GM21526 (cell line): ENCODE measurements around the gene SMARCB1.
A peak's percentile ranks its signal among the peaks of the same experiment; 100 is the strongest.
"Not testable (repeated sequence)": the region's sequence is repeated elsewhere in the genome, so short reads cannot be mapped to it uniquely, and the experiment has no call there.

Experiments
- ATAC-seq: cut with Tn5 transposase; IDR thresholded peaks from one replicate; pipeline ENCODE4 v1.9.1; 2021; ENCODE audit warnings: moderate library complexity; ENCODE audit not compliant: unreplicated experiment, low FRiP score

Gene SMARCB1

DNA sequence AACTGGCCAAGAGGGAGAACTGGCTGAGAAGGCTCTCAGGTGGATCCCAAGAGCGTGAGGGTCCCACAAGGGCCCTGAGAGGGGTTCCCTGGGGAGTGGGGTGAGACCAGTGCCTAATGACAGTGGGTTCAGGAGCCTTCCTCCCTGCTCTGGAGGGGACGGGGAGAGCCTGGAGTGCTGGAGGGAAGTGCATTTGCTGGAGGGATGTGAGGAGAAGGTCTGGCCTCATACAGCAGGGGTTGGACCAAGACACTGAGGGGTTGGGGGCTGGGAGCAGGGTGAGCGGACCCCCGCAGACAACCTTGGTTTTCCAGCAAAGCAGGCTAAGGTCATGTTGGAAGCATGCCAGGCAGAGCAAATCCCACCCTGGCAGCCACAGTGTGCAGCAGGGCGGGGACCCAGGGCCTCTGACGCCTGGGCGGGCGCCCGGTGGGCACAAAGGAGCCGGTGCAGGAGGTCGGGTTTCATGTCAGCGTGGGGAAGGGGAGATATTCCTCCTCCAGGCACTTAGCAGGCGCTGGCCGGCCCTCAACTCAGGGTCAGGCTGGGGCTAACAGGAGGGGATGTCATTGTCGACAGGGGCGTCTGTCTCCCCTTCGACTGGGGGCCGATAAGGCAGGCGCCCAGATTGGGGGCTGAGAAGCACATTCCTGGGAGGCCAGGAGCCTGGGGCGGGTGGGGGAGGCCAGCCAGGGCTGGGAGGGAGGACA lies 55.1 kb downstream of the SMARCB1 start:
- ATAC-seq, result no peak

DNA sequence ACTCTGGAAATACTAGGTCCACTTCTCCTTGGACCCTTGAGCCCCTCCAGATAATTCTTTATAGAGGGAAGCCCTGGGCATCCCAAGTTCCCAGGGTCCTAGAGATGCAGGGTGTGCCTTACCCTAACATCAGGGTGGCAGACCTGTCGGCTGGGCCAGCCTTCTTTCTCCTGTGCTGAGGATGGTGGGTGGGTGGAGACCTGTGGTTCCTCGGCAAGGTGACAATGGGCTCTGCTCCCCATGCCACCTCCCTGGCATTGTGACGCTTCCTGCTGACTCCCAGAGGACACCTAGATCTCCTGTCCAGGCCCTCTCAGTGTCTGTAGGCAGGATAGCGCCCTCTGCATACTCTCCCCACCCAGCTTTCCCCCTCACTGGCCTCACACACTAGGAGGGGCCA lies 55.8 kb downstream of the SMARCB1 start:
- no peak for ATAC-seq

GRCh38 chr22:23844739-23845202 lies 58.0 kb downstream of the SMARCB1 start:
- ATAC-seq, result no peak

DNA sequence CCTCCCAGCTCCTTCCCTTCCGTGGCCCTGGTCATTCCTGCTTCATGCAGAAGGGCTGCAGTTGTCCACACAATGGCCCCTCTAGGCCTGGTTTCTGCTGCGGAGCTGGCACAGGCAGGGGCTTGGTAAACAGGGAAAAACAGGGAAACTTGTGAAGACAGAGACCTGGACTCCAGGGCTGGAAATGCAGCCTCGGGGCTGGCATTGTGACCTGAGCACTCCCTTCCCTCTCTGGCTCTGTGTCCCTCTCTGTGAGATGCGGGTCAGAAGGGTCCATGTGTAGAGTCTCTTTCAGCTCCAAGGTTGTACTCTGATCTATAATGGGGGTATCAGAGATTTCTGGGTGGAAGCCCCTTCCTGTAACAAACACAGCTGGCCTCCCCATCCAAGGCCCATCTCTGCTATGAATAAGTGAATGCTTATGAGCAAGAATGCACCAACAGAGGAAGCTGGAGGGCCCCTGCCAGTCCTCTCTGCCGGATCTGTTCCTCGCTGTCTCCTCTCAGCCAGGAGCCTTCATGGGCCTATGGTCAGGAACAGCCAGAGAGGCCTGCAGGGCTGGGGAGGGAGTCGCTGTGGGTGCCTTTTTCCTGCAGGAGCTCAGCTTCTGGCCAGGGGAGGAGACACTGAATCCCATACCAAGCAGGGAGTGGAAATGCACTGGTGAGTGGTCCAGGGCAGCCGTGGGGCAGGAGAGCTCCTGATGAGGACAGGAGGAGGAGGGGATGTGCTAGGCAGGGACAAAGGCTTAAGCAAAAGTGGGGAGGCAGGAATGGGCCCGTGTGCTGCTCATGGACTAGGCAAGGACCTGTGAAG lies 58.7 kb downstream of the SMARCB1 start:
- no peak for ATAC-seq

DNA sequence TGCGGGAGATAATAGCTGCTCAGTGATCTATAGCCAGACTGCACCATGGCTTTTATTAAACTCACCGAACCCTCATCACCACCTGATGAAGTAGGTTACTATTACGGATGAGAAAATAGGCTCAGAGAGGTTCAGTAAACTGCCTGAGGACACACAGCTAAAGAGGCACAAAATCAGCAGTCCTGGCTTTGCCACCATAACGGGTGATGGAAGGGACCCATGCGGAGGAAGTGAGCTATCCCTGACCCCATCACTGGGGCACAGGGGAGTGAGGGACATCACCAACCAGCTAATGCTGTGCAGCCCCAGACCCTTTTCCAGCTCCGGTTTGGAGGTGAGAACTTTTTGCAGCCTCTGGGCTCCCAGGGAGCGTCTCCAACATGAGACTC lies 59.3 kb downstream of the SMARCB1 start:
- no peak for ATAC-seq

- ATAC-seq, result no peak
Observed at GRCh38 chr22:23847310-23847920, 60.6 kb downstream of the SMARCB1 start.

GRCh38 chr22:23847991-23848864 lies 61.5 kb downstream of the SMARCB1 start:
- no peak for ATAC-seq

DNA sequence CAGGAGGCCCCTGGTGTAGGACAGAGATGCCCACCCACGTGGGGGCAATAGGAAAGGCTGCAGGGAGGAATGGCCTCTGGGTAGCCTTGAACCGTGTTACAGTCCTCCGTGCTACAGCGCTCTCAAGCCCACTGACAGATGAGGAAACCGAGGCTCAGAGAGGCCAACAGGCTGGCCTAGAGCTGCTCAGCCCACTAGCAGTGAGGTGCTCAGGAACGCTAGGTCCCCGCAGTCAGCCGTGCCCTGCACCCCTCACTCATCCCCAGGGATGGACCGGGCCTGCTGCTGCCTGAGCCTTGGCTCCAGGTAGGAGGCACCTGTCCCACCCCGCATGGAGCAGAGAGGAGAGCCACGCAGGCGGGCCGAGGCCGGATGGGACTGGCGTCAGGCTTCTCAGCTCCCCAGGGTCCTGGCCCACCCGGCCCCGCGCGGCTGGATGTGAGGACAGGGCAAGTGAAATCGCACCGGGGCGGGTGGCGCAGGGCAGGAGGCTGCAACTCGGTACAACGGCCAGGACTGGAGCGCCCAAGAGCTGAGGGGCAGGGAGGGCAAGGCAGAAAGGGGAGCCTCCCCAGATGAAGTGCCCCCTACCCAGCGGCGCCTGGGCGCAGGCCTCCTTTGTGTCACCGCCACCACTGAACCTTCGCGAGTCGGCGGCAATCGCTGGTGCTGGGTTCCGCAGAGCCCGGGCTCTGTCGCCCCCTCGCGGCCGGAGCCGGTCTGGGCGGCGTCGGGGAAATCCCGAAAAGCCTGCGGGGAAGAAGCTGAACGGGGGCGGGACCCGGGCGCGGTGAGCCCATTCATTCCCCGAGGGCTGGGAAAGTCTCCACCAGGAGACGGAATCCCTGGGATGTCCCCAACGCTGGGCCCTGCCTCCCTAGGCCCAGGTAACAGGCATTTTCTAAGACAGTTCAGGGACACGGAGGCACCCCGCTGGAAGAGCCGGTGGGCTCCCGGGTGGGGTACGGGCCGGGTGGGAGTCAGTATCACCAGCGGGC lies 62.5 kb downstream of the SMARCB1 start:
- no peak for ATAC-seq

DNA sequence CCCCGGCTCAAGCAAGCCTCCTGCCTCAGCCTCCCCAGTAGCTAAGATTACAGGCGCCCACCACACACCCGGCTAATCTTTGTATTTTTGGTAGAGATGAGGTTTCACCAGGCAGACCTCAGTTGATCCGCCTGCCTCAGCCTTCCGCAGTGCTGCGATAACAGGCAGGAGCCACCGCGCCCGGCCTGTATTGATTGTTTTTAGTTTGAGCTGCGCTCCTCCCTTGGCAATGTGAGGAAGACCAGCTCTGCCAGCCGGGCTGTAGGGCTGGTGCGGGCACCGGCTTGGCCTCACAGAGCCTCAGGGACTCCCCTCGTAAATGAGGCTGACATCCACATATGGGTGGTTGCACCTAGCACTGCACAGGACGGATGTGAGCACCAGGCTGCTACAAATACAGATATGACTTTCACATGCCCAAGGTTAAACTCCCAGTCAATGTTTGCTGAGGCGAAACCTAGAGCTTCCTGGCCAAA lies 63.4 kb downstream of the SMARCB1 start:
- ATAC-seq, result no peak

GRCh38 chr22:23856721-23857605 lies 70.2 kb downstream of the SMARCB1 start:
- peak; percentile 34 for ATAC-seq

GRCh38 chr22:23857606-23858483 lies 71.1 kb downstream of the SMARCB1 start, which contains the start of gene SLC2A11:
Gene SLC2A11 (plus strand): TSS chr22:23857875. CDS start chr22:23858000, 125 bp downstream.
- peak; percentile 84 for ATAC-seq

- ATAC-seq, result no peak
Observed at GRCh38 chr22:23858484-23858815, 71.7 kb downstream of the SMARCB1 start.

DNA sequence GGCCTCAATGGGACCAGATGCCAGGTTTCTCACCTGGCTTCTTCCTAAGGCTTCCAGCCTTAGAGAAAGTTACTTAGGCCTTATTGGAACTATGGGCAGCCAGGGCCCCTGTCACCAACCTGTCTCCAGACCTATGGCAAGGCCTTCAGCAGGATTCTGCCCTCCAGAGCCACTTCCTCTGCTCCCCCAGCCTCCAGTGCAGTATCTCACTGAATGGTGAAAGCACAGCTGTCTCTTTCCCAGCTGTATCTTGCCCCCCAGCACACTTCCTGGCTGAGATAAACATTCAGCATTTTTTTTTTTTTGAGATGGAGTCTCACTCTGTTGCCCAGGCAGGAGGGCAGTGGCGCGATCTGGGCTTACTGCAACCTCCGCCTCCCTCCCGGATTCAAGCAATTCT lies 72.4 kb downstream of the SMARCB1 start:
- ATAC-seq, result no peak

- ATAC-seq, result not testable (repeated sequence)
Observed at GRCh38 chr22:23860187-23860586, 73.4 kb downstream of the SMARCB1 start.

- ATAC-seq, result no peak
Observed at GRCh38 chr22:23862103-23862502, 75.3 kb downstream of the SMARCB1 start.

GRCh38 chr22:23864499-23865154 lies 77.9 kb downstream of the SMARCB1 start:
- ATAC-seq, result not testable (repeated sequence)

- no peak for ATAC-seq
Observed at GRCh38 chr22:23868580-23868979, 81.8 kb downstream of the SMARCB1 start.
